Lung (tissue), 12 donors: ENCODE data around the gene ADH5. TPM values are rescaled to one million over a fixed set of nuclear protein-coding genes. Genes with fewer than 3 reads are reported as not detected.
"Not testable (repeated sequence)": the region's sequence is repeated elsewhere in the genome, so short reads cannot be mapped to it uniquely, and the experiment has no call there.

ENCODE experiments used
- ATAC-seq: fragments of 200-7000 bp; cut with Tn5 transposase; one replicate; pipeline ENCODE4 v1.9.1; 2020; ENCODE audit warnings: moderate number of reproducible peaks; ENCODE audit not compliant: insufficient read depth, low FRiP score
- DNase-seq, 3 donors: peaks; one replicate each; pipeline ENCODE4 v3.0.0-alpha.2; 2013 to 2017
- H3K27ac ChIP-seq, 2 donors: one replicate each; pipeline ENCODE4 v1.5.1; 2013; ENCODE audit warnings: mild to moderate bottlenecking in 2 of 2, moderate library complexity in 2 of 2, control low read depth in 1 of 2, inconsistent platforms in 1 of 2, low read depth in 1 of 2, low read length in 1 of 2
- H3K27me3 ChIP-seq, 3 donors: one replicate each; pipeline ENCODE4 v1.5.1; 2013; ENCODE audit warnings: low read length in 2 of 3; ENCODE audit not compliant: control insufficient read depth in 3 of 3, insufficient read depth in 3 of 3
- H3K36me3 ChIP-seq, 4 donors: one replicate each; pipeline ENCODE4 v1.5.1; 2013; ENCODE audit warnings: low read length in 4 of 4, mild to moderate bottlenecking in 1 of 4, moderate library complexity in 1 of 4; ENCODE audit not compliant: control insufficient read depth in 4 of 4, insufficient read depth in 4 of 4
- H3K4me1 ChIP-seq, 5 donors: one replicate each; pipeline ENCODE4 v1.5.1; 2013; ENCODE audit warnings: low read length in 5 of 5, mild to moderate bottlenecking in 2 of 5, moderate library complexity in 1 of 5; ENCODE audit not compliant: control insufficient read depth in 5 of 5, insufficient read depth in 5 of 5
- H3K4me3 ChIP-seq: one replicate; pipeline ENCODE4 v1.5.1; 2013; ENCODE audit warnings: mild to moderate bottlenecking, control low read depth, moderate library complexity
- H3K9ac ChIP-seq, 2 donors: one replicate each; pipeline ENCODE4 v1.5.1; 2013; ENCODE audit warnings: low read length in 2 of 2, control low read depth in 1 of 2; ENCODE audit not compliant: insufficient read depth in 1 of 2
- H3K9me3 ChIP-seq, 4 donors: one replicate each; pipeline ENCODE4 v1.5.1; 2013; ENCODE audit warnings: low read length in 3 of 4, mild to moderate bottlenecking in 1 of 4, moderate library complexity in 1 of 4; ENCODE audit not compliant: control insufficient read depth in 4 of 4, insufficient read depth in 3 of 4
- WGBS, 2 donors: extraction: QIAGEN DNeasy Blood & Tissue Kit; methylation state at CpG; one replicate each; pipeline ENCODE4 v1.1.7; 2013; 5-methylcytosine and 5-hydroxymethylcytosine counted together
- polyA plus RNA-seq, 2 donors: library from polyadenylated mRNA; stranded (reverse); fragments of 200-250 nt; gene quantifications; one replicate each; pipeline ENCODE4 v1.2.1, GENCODE V29; 2013
- total RNA-seq, 2 donors: library from RNA; depleted of rRNA in 1 of 2; stranded (reverse); fragments of >200 nt in 1 of 2; gene quantifications; one replicate each; pipeline ENCODE4 v1.2.1, GENCODE V29; 2014 to 2021
- TF ChIP-seq, protein P1 (sequence below): IDR thresholded peaks from 2 replicates; pipeline ENCODE4 v1.5.1; 2012; ENCODE audit warnings: mild to moderate bottlenecking; ENCODE audit errors: control extremely low read depth, extremely low read depth
- donor health status: control.
- donor health status: control.
- donor health status: Bipolar disorder and iron deficiency.
- donor health status: healthy.
- donor health status: DM: yes; HTN: yes; CAD: no.

The ADH5 gene
- total and polyA plus RNA-seq, 4 donors = 83.7 to 143 (median 127) TPM

GRCh38 chr4:99121008-99121407, 32.4 kb upstream of the ADH5 start:
- H3K4me1 ChIP-seq = peaks cover 0 to 4% (median 0%) of the 10 kb centered on the region in 5 donors
- DNase-seq (no peak), ATAC-seq (no peak)
- no peaks in the 10 kb centered on the region for H3K36me3 ChIP-seq
- WGBS, 2 donors = 80 to 96% methylated on average over 4 of the region's 4 CpGs
- no peaks in the 10 kb centered on the region for H3K9me3 ChIP-seq
- TF ChIP-seq, protein P1, sequence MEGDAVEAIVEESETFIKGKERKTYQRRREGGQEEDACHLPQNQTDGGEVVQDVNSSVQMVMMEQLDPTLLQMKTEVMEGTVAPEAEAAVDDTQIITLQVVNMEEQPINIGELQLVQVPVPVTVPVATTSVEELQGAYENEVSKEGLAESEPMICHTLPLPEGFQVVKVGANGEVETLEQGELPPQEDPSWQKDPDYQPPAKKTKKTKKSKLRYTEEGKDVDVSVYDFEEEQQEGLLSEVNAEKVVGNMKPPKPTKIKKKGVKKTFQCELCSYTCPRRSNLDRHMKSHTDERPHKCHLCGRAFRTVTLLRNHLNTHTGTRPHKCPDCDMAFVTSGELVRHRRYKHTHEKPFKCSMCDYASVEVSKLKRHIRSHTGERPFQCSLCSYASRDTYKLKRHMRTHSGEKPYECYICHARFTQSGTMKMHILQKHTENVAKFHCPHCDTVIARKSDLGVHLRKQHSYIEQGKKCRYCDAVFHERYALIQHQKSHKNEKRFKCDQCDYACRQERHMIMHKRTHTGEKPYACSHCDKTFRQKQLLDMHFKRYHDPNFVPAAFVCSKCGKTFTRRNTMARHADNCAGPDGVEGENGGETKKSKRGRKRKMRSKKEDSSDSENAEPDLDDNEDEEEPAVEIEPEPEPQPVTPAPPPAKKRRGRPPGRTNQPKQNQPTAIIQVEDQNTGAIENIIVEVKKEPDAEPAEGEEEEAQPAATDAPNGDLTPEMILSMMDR = no peak
- no peak overlapping the region for H3K4me3 ChIP-seq
- no peak overlapping the region for H3K9ac ChIP-seq
- H3K27ac ChIP-seq = no peak overlapping the region
- no peaks in the 10 kb centered on the region for H3K27me3 ChIP-seq

DNA sequence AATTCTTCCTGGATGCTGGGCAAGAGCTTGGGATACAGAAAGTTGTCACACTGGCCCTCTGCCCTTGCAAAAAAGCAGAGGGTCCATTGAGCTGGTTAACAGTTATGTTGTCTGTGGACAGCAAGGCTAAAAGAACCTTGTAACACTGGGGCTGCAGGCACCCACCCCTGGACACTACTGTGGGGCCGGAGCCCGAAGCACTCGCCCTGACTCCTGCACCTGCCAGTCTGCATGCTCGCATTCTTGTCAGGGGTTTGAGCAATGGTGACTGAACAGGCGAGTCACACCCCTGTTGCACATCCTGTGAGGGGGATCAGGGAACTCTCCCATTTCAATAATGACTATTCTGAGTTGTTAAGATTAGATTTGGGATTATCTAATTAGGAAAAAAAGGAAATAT, 31.9 kb upstream of the ADH5 start:
- no peak overlapping the region for H3K9ac ChIP-seq
- H3K36me3 ChIP-seq = no peaks in the 10 kb centered on the region
- no peak for ATAC-seq
- no peaks in the 10 kb centered on the region for H3K9me3 ChIP-seq
- 93 to 96% methylated on average over 5 of the region's 5 CpGs for WGBS, 2 donors
- DNase-seq = no peak
- H3K27ac ChIP-seq = no peak overlapping the region
- TF ChIP-seq, protein P1 = no peak
- no peaks in the 10 kb centered on the region for H3K27me3 ChIP-seq
- H3K4me1 ChIP-seq = peaks cover 0 to 4% (median 0%) of the 10 kb centered on the region in 5 donors
- H3K4me3 ChIP-seq = no peak overlapping the region

GRCh38 chr4:99117876-99118693, 29.5 kb upstream of the ADH5 start:
- peak in 2 of 3 donors; percentile 60 to 66 for DNase-seq
- H3K36me3 ChIP-seq = no peaks in the 10 kb centered on the region
- H3K27ac ChIP-seq = no peak overlapping the region
- 42 to 65% methylated on average over 9 of the region's 9 CpGs for WGBS, 2 donors
- peaks cover 0 to 4% (median 0%) of the 10 kb centered on the region in 5 donors for H3K4me1 ChIP-seq
- no peak overlapping the region for H3K9ac ChIP-seq
- no peak for ATAC-seq
- TF ChIP-seq, protein P1 = no peak
- H3K4me3 ChIP-seq = no peak overlapping the region
- no peaks in the 10 kb centered on the region for H3K27me3 ChIP-seq
- H3K9me3 ChIP-seq = no peaks in the 10 kb centered on the region

DNA sequence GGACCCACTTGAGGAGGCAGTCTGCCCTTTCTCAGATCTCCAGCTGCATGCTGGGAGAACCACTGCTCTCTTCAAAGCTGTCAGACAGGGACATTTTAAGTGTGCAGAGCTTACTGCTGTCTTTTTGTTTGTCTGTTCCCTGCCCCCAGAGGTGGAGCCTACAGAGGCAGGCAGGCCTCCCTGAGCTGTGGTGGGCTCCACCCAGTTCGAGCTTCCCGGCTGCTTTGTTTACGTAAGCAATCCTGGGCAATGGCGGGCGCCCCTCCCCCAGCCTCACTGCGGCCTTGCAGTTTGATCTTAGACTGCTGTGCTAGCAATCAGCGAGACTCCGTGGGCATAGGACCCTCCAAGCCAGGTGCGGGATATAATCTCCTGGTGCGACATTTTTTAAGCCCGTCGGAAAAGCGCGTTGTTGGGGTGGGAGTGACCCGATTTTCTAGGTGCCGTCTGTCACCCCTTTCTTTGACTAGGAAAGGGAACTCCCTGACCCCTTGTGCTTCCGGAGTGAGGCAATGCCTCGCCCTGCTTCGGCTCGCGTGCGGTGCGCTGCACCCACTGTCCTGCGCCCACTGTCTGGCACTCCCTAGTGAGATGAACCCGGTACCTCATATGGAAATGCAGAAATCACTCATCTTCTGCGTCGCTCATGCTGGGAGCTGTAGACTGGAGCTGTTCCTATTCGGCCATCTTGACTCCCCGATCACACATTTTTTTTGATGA, 28.7 kb upstream of the ADH5 start:
- H3K27ac ChIP-seq, H3K4me3 ChIP-seq, DNase-seq, ATAC-seq, H3K9me3 ChIP-seq, H3K36me3 ChIP-seq, H3K9ac ChIP-seq, H3K4me1 ChIP-seq, H3K27me3 ChIP-seq: not testable (repeated sequence)
- WGBS, 2 donors = 84 to 93% methylated on average over 29 of the region's 29 CpGs

DNA sequence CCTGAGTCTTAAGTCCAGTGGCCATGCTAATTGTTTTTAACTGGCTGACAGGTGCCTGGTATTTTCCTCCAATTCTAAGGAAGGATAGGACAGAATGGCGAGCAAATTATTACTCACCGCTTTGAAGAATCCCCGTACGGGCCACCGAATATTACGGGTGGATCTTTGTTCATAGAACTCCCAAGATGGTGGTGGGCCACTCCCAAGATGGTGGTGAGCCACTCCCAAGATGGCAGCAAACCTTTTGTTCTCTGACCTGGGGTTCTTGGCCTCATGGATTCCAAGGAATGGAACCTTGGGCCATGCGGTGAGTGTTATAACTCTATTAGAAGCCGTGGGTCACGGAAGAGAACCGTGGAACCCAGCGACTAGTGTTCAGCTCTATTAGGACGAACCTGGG, 20.7 kb upstream of the ADH5 start:
- not testable (repeated sequence) for H3K4me3 ChIP-seq, H3K4me1 ChIP-seq, ATAC-seq, H3K27me3 ChIP-seq, H3K36me3 ChIP-seq, DNase-seq, H3K9ac ChIP-seq, H3K27ac ChIP-seq, H3K9me3 ChIP-seq
- WGBS, 2 donors = 90 to 91% methylated on average over 11 to 12 of the region's 12 CpGs
